DND-41 (cell line): Measurements from ENCODE around the gene SLC30A7.

ENCODE experiments used
- CTCF ChIP-seq: IDR thresholded peaks from 2 replicates; pipeline ENCODE4 v1.5.1; 2012; ENCODE audit warnings: borderline replicate concordance, low read length, moderate library complexity, mild to moderate bottlenecking; ENCODE audit not compliant: poor library complexity, severe bottlenecking; ENCODE audit errors: extremely low read depth
- EZH2 ChIP-seq: IDR thresholded peaks from 3 replicates; pipeline ENCODE4 v1.6.1; 2012; ENCODE audit warnings: borderline replicate concordance, low read depth, mild to moderate bottlenecking, moderate library complexity, low read length, inconsistent platforms; ENCODE audit not compliant: severe bottlenecking

GRCh38 chr1:100950781-100951180 lies 54.9 kb downstream of the SLC30A7 start:
- TF ChIP-seq CTCF (no peak), EZH2 (no peak)
